Transverse colon (tissue), 3 donors: ENCODE data around the gene IL36A.

Source experiments
- EP300 ChIP-seq: sonication (generic); formaldehyde crosslinking; IDR thresholded peaks from one replicate; pipeline ENCODE4 v1.6.1; 2017; ENCODE audit warnings: antibody characterized with exemption, low read depth
- POLR2A ChIP-seq: fragments of 450-650 bp; IDR thresholded peaks from one replicate; pipeline ENCODE4 v1.6.1; 2016; ENCODE audit warnings: antibody characterized with exemption, mild to moderate bottlenecking, moderate library complexity
- TF ChIP-seq, protein P1 (sequence below), 5 experiments: fragments of 200-600 bp in 3 of 5; fragments of 450-650 bp in 2 of 5; sonication (generic) in 3 of 5; IDR thresholded peaks; 1 replicate in 2 of 5; 2 replicates in 3 of 5; pipeline ENCODE4 v1.5.1; 2016 to 2017; ENCODE audit warnings: antibody characterized with exemption in 5 of 5, inconsistent platforms in 3 of 5, mild to moderate bottlenecking in 2 of 5, moderate library complexity in 1 of 5

DNA sequence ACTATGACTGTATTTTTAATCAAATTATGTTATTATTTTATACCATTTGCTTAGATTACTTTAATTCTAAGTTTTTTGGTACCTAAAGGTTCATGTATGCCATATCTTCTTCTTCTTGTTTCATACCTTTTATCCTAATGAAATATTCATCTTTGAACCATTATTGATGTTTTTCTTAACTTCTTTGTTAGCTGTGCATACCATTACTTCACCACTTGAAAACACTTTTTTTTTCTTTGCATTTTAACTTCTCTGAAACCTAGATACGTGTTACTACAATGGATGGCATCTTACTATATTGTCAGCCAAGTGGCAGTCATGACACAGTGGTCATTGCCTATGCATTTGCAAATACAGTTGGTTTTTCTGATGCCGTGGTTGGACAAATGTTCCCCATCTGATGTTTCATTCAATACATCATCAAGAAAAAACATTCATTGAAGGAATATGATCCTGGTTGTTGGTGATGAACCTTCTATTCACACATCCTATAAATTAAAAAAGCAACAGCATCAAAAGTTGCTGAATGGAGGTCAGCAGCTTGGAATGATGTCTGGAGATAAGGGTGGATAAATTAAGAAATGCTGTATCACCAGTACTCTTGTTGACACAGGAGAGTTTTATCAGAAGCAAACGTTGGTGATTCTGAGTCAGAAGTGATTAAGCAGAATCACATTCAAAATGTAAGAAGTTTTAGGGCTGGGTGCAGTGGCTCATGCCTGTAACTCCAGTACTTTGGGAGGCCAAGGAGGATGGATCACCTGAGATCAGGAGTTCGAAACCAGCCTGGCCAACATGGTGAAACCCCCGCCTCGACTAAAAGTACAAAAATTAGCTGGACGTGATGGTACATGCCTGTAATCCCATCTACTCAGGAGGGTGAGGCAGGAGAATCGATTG is 7.4 kb downstream of the IL36A start:
- TF ChIP-seq, protein P1, sequence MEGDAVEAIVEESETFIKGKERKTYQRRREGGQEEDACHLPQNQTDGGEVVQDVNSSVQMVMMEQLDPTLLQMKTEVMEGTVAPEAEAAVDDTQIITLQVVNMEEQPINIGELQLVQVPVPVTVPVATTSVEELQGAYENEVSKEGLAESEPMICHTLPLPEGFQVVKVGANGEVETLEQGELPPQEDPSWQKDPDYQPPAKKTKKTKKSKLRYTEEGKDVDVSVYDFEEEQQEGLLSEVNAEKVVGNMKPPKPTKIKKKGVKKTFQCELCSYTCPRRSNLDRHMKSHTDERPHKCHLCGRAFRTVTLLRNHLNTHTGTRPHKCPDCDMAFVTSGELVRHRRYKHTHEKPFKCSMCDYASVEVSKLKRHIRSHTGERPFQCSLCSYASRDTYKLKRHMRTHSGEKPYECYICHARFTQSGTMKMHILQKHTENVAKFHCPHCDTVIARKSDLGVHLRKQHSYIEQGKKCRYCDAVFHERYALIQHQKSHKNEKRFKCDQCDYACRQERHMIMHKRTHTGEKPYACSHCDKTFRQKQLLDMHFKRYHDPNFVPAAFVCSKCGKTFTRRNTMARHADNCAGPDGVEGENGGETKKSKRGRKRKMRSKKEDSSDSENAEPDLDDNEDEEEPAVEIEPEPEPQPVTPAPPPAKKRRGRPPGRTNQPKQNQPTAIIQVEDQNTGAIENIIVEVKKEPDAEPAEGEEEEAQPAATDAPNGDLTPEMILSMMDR (IDR thresholded peaks at IDR 0.05) = no peak
- TF ChIP-seq POLR2A (no peak), EP300 (no peak)
